Spinal cord (tissue), 10 donors: ENCODE results near the gene ERICH6B. TPM values are rescaled to one million over a fixed set of nuclear protein-coding genes. Genes with fewer than 3 reads are reported as not detected.

Experiments used
- DNase-seq, 6 donors: peaks; one replicate each; pipeline versions ENCODE4 v3.0.0 to v3.0.0-alpha.2; 2013 to 2015; ENCODE audit warnings: low spot score in 6 of 6, low read depth in 4 of 6
- H3K27ac ChIP-seq: one replicate; pipeline ENCODE4 v1.5.1; 2013; ENCODE audit warnings: low read depth, low read length, control low read depth
- H3K27me3 ChIP-seq: one replicate; pipeline ENCODE4 v1.6.1; 2013; ENCODE audit warnings: low read length; ENCODE audit not compliant: control insufficient read depth, insufficient read depth
- H3K36me3 ChIP-seq: one replicate; pipeline ENCODE4 v1.6.1; 2013; ENCODE audit warnings: low read length; ENCODE audit not compliant: control insufficient read depth, insufficient read depth
- H3K4me1 ChIP-seq: one replicate; pipeline ENCODE4 v1.6.1; 2013; ENCODE audit warnings: low read length; ENCODE audit not compliant: control insufficient read depth, insufficient read depth
- H3K4me3 ChIP-seq: one replicate; pipeline ENCODE4 v1.5.1; 2013; ENCODE audit warnings: low read depth, low read length, control low read depth
- H3K9me3 ChIP-seq: one replicate; pipeline ENCODE4 v1.6.1; 2013; ENCODE audit warnings: low read length; ENCODE audit not compliant: control insufficient read depth, insufficient read depth
- WGBS: methylation state at CpG from one replicate; pipeline ENCODE4 v1.1.5; 2013; ENCODE audit warnings: missing lambda C conversion rate; ENCODE audit not compliant: insufficient coverage; 5-methylcytosine and 5-hydroxymethylcytosine counted together
- polyA plus RNA-seq, 2 donors: library from polyadenylated mRNA; unstranded; fragments of 120-200 nt; gene quantifications; one replicate each; pipeline ENCODE4 v1.2.1, GENCODE V29; 2013; ENCODE audit not compliant: insufficient read length in 2 of 2
- total RNA-seq, 2 donors: library from RNA; depleted of rRNA in 1 of 2; stranded (reverse); fragments of 120-200 nt in 1 of 2; fragments of >200 nt in 1 of 2; gene quantifications; one replicate each; pipeline versions ENCODE4 v1.2.3 to v1.2.4, GENCODE V29; 2013 to 2014
- donor health status: healthy.

ERICH6B gene
- total and polyA plus RNA-seq, 4 donors, result 0.39 to 4.7 (median 2.8) TPM; not detected in 1

DNA sequence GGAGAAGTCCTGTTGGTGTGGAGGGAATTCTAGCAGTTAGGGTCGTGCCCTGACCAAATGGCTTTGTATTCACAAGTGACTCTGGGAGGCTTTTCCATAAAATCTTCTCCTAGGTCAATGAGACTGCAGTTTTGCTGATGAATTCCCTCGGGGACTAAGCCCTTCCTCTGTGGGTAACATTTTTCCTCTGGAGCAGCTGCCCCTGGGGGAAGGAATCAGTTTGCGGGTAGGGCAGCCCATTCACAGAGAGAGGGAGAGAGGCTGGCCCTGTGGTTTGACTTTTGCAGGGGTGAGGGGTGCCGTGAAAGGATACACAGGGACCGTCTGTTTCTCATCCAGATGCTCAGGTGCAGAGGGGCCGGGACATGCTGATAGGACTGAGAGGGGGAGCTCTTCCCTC lies 67.3 kb downstream of the ERICH6B start:
- whole genome bisulfite sequencing, result 71% methylated on average over 5 of the region's 6 CpGs
- H3K4me1 ChIP-seq, result no peaks in the 10 kb centered on the region

DNA sequence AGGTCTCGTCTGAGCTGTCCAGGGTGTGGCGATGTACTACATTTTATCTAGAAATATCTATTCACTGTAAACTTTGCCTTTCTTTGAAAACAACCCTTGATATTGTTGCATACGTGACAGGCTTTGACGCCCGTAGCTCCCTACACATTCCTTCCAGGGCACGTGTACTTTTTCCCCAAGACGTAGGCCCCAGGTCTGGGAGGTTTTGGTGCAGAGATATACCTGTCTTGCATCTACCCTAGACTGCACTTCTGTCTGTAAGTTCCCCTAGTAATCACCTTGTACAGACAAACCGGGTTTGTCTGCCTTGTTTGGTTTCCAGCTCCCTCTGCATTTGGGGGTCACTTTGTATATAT lies 69.2 kb downstream of the ERICH6B start:
- no peak overlapping the region for H3K27ac ChIP-seq
- WGBS, result 91% methylated on average over 6 of the region's 8 CpGs
- H3K4me3 ChIP-seq, result no peak overlapping the region
- no peaks in the 10 kb centered on the region for H3K36me3 ChIP-seq
- no peaks in the 10 kb centered on the region for H3K9me3 ChIP-seq
- no peaks in the 10 kb centered on the region for H3K27me3 ChIP-seq
- no peaks in the 10 kb centered on the region for H3K4me1 ChIP-seq
- no peak for DNase-seq

More for the DNA sequence above, 67.3 kb downstream of the ERICH6B start:
- Histone ChIP-seq H3K4me3 (no peak overlapping the region), H3K27ac (no peak overlapping the region), H3K27me3 (no peaks in the 10 kb centered on the region), H3K36me3 (no peaks in the 10 kb centered on the region), H3K9me3 (no peaks in the 10 kb centered on the region)
- DNase-seq, result no peak

DNA sequence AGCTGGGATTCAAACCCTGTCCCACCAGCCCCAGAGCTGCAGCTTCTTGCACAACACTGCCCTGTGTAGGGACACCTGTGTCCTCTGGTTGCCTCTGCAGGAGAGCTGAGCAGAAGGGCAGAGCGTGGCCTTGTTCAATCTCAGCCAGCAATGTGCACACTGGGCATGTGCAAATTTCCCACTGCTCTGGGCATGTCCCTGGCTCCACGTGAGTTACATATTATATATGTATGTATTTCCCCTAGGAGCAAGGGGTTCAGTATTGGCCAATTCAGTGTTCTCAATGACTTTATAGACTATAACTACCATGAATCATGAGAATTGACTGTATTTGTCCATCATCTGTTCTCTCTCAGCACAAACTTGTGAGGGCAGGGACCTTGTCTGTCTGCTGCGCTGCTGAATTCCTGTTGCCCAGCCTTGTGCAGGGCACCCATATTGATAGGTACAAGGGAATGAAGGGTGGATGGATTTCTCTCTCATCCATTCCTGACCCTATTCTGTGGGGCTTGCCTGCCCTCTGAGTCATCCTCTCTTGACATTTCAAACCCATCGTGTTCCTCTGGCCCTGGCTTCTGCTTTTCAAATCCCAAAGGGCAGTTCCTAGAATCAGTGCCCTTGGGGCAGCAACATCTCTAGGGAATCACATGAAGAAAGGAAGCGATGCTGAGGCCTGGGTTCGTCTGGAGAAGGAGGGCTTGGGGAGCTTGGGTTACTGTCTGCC lies 69.7 kb downstream of the ERICH6B start:
- no peak for DNase-seq
- WGBS, result 74% methylated on average over 3 of the region's 6 CpGs
- H3K27ac ChIP-seq, result no peak overlapping the region
- H3K9me3 ChIP-seq, result no peaks in the 10 kb centered on the region
- no peak overlapping the region for H3K4me3 ChIP-seq
- H3K4me1 ChIP-seq, result no peaks in the 10 kb centered on the region
- no peaks in the 10 kb centered on the region for H3K27me3 ChIP-seq
- no peaks in the 10 kb centered on the region for H3K36me3 ChIP-seq

DNA sequence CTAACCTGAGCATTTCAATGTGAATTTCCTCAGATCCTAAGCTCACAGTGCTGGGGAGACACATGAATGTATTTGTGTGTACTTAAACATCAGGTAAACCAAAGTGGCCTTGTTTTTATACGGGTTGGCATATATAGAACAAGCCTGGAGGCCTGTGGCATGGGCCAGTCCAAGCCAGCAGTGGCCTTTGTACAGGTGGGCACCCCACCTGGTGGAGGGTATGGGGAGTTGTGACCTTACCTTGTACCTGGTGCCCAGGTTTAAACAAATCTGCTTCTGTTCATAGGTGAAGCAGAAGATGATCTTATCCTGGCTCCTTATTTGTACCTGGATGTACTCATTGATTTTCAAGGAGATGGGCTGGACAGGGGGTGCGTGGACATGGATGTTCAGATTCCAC lies 71.0 kb downstream of the ERICH6B start:
- H3K27ac ChIP-seq, result no peak overlapping the region
- WGBS, result 95% methylated on average over 2 of the region's 2 CpGs
- no peaks in the 10 kb centered on the region for H3K36me3 ChIP-seq
- H3K9me3 ChIP-seq, result no peaks in the 10 kb centered on the region
- DNase-seq, result no peak
- H3K4me3 ChIP-seq, result no peak overlapping the region
- H3K4me1 ChIP-seq, result no peaks in the 10 kb centered on the region
- no peaks in the 10 kb centered on the region for H3K27me3 ChIP-seq

DNA sequence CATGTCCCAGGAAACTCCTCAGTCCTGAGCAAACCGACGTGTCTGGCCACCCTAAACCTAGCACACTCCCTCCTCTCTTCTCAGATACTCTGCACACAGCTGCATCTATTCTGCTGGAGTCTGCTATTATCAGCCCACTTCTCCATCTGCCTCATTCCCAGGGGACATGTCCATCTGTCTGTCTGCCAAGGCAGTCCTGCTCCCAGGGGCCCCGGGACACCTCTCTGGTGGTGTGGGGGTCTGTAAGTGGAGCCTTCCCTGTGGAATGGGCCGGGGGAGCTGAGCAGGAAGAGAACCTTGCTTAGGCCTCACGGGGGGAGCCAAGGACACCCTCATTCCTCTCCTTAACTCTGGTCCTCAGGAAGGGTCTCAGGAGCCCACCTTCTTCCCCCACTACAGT lies 72.7 kb downstream of the ERICH6B start:
- Histone ChIP-seq H3K36me3 (peaks cover 3% of the 10 kb centered on the region), H3K27ac (no peak overlapping the region), H3K27me3 (no peaks in the 10 kb centered on the region), H3K9me3 (no peaks in the 10 kb centered on the region), H3K4me1 (no peaks in the 10 kb centered on the region), H3K4me3 (no peak overlapping the region)
- DNase-seq, result no peak
- 81% methylated on average over 2 of the region's 5 CpGs for WGBS

DNA sequence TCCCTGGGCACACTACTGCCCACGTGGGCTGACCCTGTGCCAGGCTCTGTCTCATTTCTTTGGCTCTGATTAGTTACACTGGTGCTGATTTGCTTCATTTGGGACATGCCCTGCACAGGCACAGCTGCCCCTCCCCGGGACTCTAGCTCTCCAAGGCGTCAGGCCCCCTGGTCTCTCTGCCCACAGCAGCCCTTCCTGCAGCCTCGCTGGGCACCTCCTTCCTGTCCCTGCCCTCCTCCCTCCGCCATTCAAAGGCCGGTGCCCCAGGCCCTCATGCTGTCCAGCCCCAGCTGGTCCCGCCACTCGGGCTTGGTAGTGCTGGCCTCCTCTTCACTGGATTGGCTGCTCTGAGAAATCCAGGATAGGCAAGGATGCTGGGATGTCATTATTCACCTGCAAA lies 73.1 kb downstream of the ERICH6B start:
- no peak for DNase-seq
- Histone ChIP-seq H3K4me1 (no peaks in the 10 kb centered on the region), H3K4me3 (no peak overlapping the region), H3K36me3 (peaks cover 3% of the 10 kb centered on the region), H3K27ac (no peak overlapping the region), H3K27me3 (no peaks in the 10 kb centered on the region), H3K9me3 (no peaks in the 10 kb centered on the region)
- WGBS, result 86% methylated on average over 8 of the region's 8 CpGs

DNA sequence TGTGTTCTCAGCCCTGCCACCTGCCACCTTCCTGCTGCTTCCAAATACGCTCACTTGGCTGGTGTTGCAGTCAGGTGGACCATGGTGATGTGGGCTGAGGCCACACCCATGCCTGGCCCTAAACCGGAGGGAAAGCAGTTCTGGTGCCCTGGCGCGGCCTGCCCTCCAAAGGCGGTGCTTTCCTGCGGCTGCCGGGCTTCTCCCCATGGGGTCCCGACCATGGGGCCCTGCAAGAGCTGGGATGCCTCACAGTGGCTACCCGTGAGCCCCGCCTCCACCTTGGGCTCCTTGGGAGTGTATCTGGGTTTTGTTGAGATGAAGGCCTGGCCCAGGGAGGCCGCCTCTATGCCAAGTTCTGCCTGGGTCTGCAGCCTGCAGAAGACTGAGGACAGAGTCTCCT lies 73.7 kb downstream of the ERICH6B start:
- H3K9me3 ChIP-seq, result no peaks in the 10 kb centered on the region
- H3K27me3 ChIP-seq, result no peaks in the 10 kb centered on the region
- H3K36me3 ChIP-seq, result peaks cover 3% of the 10 kb centered on the region
- no peak overlapping the region for H3K4me3 ChIP-seq
- no peak for DNase-seq
- no peaks in the 10 kb centered on the region for H3K4me1 ChIP-seq
- 81% methylated on average over 11 of the region's 11 CpGs for WGBS
- no peak overlapping the region for H3K27ac ChIP-seq

DNA sequence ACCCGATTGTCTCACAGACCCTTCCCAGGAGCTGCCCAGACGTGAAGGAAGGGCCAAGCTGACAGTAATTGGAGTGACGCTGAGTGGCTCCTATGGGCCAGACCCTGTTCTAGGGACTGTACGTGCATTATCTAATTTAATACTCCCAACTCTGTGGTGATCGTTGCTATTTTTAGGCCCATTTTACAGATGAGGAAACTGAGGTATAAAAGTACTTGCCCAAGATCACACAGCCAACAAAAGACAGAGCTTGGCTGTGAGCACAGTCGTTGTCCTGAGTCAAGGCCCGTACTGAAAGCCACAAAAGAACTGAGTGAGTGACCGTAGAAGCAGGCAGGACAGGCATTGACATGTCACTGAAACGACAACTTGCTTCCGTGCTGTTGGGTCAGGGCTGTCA lies 74.7 kb downstream of the ERICH6B start:
- 93% methylated on average over 7 of the region's 10 CpGs for WGBS
- Histone ChIP-seq H3K36me3 (peaks cover 3% of the 10 kb centered on the region), H3K4me3 (no peak overlapping the region), H3K27ac (no peak overlapping the region), H3K9me3 (no peaks in the 10 kb centered on the region), H3K27me3 (no peaks in the 10 kb centered on the region), H3K4me1 (no peaks in the 10 kb centered on the region)
- DNase-seq, result no peak

DNA sequence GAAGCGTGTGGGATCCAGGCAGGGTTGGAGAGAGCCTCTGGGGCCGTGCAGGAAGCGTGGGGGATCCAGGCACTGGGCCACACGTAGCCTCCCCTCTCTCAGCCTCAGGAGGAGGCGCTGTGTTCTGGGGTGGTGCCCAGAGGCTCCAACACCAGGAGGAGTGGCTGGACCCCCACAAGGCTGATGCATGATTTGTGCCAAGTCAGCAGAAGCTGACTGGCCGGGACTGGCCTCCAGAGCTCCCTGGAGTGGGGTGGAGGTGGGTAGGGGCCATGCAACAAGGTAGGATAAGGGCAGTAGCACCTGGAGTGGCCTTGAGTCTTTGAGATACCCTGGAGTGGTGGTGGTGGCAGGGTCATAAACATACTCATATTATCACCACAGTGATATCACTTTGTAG lies 75.3 kb downstream of the ERICH6B start:
- Histone ChIP-seq H3K27me3 (no peaks in the 10 kb centered on the region), H3K9me3 (no peaks in the 10 kb centered on the region), H3K36me3 (peaks cover 5% of the 10 kb centered on the region), H3K4me3 (no peak overlapping the region), H3K27ac (no peak overlapping the region), H3K4me1 (no peaks in the 10 kb centered on the region)
- DNase-seq, result no peak
- 100% methylated on average over 3 of the region's 6 CpGs for WGBS

DNA sequence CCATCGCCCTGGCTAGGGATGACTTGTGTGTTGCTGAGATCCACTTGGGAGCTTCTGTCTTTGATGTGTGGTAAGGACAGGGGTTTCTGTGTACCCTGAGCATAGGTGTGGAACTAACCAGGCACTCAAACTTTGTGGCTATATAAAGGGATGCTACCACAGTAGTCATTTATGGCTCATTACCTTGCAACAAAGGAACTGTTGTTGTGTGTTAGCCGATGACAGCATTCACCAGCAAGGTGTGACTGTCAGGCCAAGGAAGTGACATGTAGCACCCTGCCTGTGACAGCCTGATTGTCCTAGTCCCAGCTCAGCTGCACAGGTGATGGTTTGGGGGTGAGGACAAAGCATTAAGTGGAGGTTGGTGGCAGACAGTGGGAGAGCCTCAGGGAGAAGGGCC lies 77.2 kb downstream of the ERICH6B start:
- H3K9me3 ChIP-seq, result no peaks in the 10 kb centered on the region
- H3K4me3 ChIP-seq, result no peak overlapping the region
- H3K27me3 ChIP-seq, result no peaks in the 10 kb centered on the region
- whole genome bisulfite sequencing, result 44% methylated on average over 1 of the region's 2 CpGs
- H3K36me3 ChIP-seq, result peaks cover 8% of the 10 kb centered on the region
- H3K4me1 ChIP-seq, result no peaks in the 10 kb centered on the region
- no peak for DNase-seq
- H3K27ac ChIP-seq, result no peak overlapping the region
